ENCODE results near the gene PFKFB3. TPM values are rescaled to one million over a fixed set of nuclear protein-coding genes. Genes with fewer than 3 reads are reported as not detected.

The PFKFB3 gene
- total RNA-seq, 1 donor from 2014 or later, result 52.4 TPM

- Histone ChIP-seq H3K9ac (ENCODE audit: low read length) (no peak overlapping the region), H3K9me3 (ENCODE audit: insufficient read depth, low read depth, low read length) (no peaks in the 10 kb centered on the region), H2AFZ (ENCODE audit: low read depth, low read length) (no peak overlapping the region), H3K27ac (ENCODE audit: low read depth, low read length) (peak overlapping the region; percentile 66), H3K36me3 (ENCODE audit: insufficient read depth, low read length) (peaks cover 2% of the 10 kb centered on the region), H3K4me2 (ENCODE audit: low read length) (peak overlapping the region; percentile 68), H3K79me2 (ENCODE audit: insufficient read depth, low read length) (peaks cover 1% of the 10 kb centered on the region), H3K4me1 (ENCODE audit: insufficient read depth, low read length) (peaks cover 22% of the 10 kb centered on the region), H3K4me3 (ENCODE audit: insufficient read depth, low read depth, low read length) (no peak overlapping the region), H4K20me1 (ENCODE audit: insufficient read depth, low read length) (no peaks in the 10 kb centered on the region), H3K27me3 (ENCODE audit: insufficient read depth, low read length) (no peaks in the 10 kb centered on the region)
- Mint-ChIP-seq H3K4me1 (ENCODE audit: low read depth, unreplicated experiment) (peaks cover 14% of the 10 kb centered on the region), H3K27me3 (ENCODE audit: low read depth, unreplicated experiment) (no peaks in the 10 kb centered on the region), H3K27ac (ENCODE audit: unreplicated experiment) (peak overlapping the region; percentile 67), H3K36me3 (ENCODE audit: low read depth, unreplicated experiment) (peaks cover 25% of the 10 kb centered on the region), H3K4me3 (ENCODE audit: unreplicated experiment) (no peak overlapping the region), H3K9me3 (ENCODE audit: unreplicated experiment) (no peaks in the 10 kb centered on the region)
- FAIRE-seq (peak; percentile 100), DNase-seq (ENCODE audit: low read depth) (peak; percentile 99)
- TF ChIP-seq CTCF (IDR thresholded peaks at IDR 0.05; ENCODE audit: insufficient read depth, low read depth, low read length), result no peak
These were observed 36.7 kb downstream of the PFKFB3 start for GRCh38 chr10:6239213-6239991.

DNA sequence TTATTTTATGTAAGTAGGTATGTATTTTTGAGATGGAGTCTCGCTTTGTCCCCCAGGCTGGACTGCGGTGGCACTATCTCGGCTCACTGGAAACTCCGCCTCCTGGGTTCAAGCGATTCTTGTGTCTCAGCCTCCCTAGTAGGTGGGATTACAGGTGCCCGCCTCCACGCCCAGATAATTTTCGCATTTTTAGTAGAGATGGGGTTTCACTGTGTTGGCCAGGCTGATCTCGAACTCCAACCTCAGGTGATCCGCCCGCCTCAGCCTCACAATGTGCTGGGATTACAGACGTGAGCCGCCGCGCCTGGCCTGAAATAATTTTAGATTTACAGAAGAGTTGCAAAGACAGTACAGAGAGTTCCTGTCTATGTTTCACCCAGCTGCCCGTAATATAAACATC lies 37.5 kb downstream of the PFKFB3 start:
- H3K9me3 Mint-ChIP-seq (ENCODE audit: unreplicated experiment), result no peaks in the 10 kb centered on the region
- Histone ChIP-seq H3K27ac (ENCODE audit: low read depth, low read length) (no peak overlapping the region), H2AFZ (ENCODE audit: low read depth, low read length) (no peak overlapping the region), H3K9me3 (ENCODE audit: insufficient read depth, low read depth, low read length) (no peaks in the 10 kb centered on the region), H3K9ac (ENCODE audit: low read length) (no peak overlapping the region), H3K36me3 (ENCODE audit: insufficient read depth, low read length) (no peaks in the 10 kb centered on the region), H3K27me3 (ENCODE audit: insufficient read depth, low read length) (no peaks in the 10 kb centered on the region), H3K4me2 (ENCODE audit: low read length) (no peak overlapping the region), H3K79me2 (ENCODE audit: insufficient read depth, low read length) (no peaks in the 10 kb centered on the region), H4K20me1 (ENCODE audit: insufficient read depth, low read length) (no peaks in the 10 kb centered on the region), H3K4me1 (ENCODE audit: insufficient read depth, low read length) (peaks cover 22% of the 10 kb centered on the region), H3K4me3 (ENCODE audit: insufficient read depth, low read depth, low read length) (no peak overlapping the region)
- H3K36me3 Mint-ChIP-seq (ENCODE audit: low read depth, unreplicated experiment), result peaks cover 19% of the 10 kb centered on the region
- H3K27me3 Mint-ChIP-seq (ENCODE audit: low read depth, unreplicated experiment), result no peaks in the 10 kb centered on the region
- no peak overlapping the region for H3K27ac Mint-ChIP-seq (ENCODE audit: unreplicated experiment)
- no peak for FAIRE-seq
- no peak for DNase-seq (ENCODE audit: low read depth)
- TF ChIP-seq CTCF (IDR thresholded peaks at IDR 0.05; ENCODE audit: insufficient read depth, low read depth, low read length) (no peak), EZH2 (IDR thresholded peaks at IDR 0.05; ENCODE audit: insufficient read depth, low read length) (no peak)
- no peak overlapping the region for H3K4me3 Mint-ChIP-seq (ENCODE audit: unreplicated experiment)
- peaks cover 14% of the 10 kb centered on the region for H3K4me1 Mint-ChIP-seq (ENCODE audit: low read depth, unreplicated experiment)

- DNase-seq (ENCODE audit: low read depth) (no peak), FAIRE-seq (no peak)
- H3K27ac ChIP-seq (ENCODE audit: low read depth, low read length), result no peak overlapping the region
- H2AFZ ChIP-seq (ENCODE audit: low read depth, low read length), result no peak overlapping the region
- Mint-ChIP-seq H3K36me3 (ENCODE audit: low read depth, unreplicated experiment) (peaks cover 7% of the 10 kb centered on the region), H3K4me1 (ENCODE audit: low read depth, unreplicated experiment) (peaks cover 15% of the 10 kb centered on the region), H3K9me3 (ENCODE audit: unreplicated experiment) (no peaks in the 10 kb centered on the region), H3K27ac (ENCODE audit: unreplicated experiment) (no peak overlapping the region), H3K27me3 (ENCODE audit: low read depth, unreplicated experiment) (no peaks in the 10 kb centered on the region), H3K4me3 (ENCODE audit: unreplicated experiment) (no peak overlapping the region)
- TF ChIP-seq CTCF (IDR thresholded peaks at IDR 0.05; ENCODE audit: insufficient read depth, low read depth, low read length), result no peak
- TF ChIP-seq EZH2 (IDR thresholded peaks at IDR 0.05; ENCODE audit: insufficient read depth, low read length), result no peak
- H3K9ac ChIP-seq (ENCODE audit: low read length), result no peak overlapping the region
- H3K36me3 ChIP-seq (ENCODE audit: insufficient read depth, low read length), result no peaks in the 10 kb centered on the region
- H3K27me3 ChIP-seq (ENCODE audit: insufficient read depth, low read length), result no peaks in the 10 kb centered on the region
- no peaks in the 10 kb centered on the region for H4K20me1 ChIP-seq (ENCODE audit: insufficient read depth, low read length)
- no peaks in the 10 kb centered on the region for H3K9me3 ChIP-seq (ENCODE audit: insufficient read depth, low read depth, low read length)
- H3K4me2 ChIP-seq (ENCODE audit: low read length), result no peak overlapping the region
- H3K4me3 ChIP-seq (ENCODE audit: insufficient read depth, low read depth, low read length), result no peak overlapping the region
- peaks cover 15% of the 10 kb centered on the region for H3K4me1 ChIP-seq (ENCODE audit: insufficient read depth, low read length)
- no peaks in the 10 kb centered on the region for H3K79me2 ChIP-seq (ENCODE audit: insufficient read depth, low read length)
These were observed 39.4 kb downstream of the PFKFB3 start for GRCh38 chr10:6242089-6242488.

Measured in astrocyte (in vitro differentiated cells and primary cell).